Measurements from ENCODE around the gene NAIF1. TPM values are rescaled to one million over a fixed set of nuclear protein-coding genes. Genes with fewer than 3 reads are reported as not detected.

The NAIF1 gene
- total RNA-seq, 1 donor = 10.8 TPM

GRCh38 chr9:128022886-128023285, 44.2 kb downstream of the NAIF1 start:
- no peak for TF ChIP-seq CTCF (IDR thresholded peaks at IDR 0.05; ENCODE audit: insufficient read depth, low read depth, low read length)
- H3K4me3 ChIP-seq (ENCODE audit: low read depth, low read length) = no peak overlapping the region
- no peak for DNase-seq (ENCODE audit: low read depth)

- no peak overlapping the region for H3K4me3 ChIP-seq (ENCODE audit: low read depth, low read length)
- DNase-seq (ENCODE audit: low read depth) = no peak
- TF ChIP-seq CTCF (IDR thresholded peaks at IDR 0.05; ENCODE audit: insufficient read depth, low read depth, low read length) = no peak
These were observed 46.0 kb downstream of the NAIF1 start for GRCh38 chr9:128021098-128021497.

GRCh38 chr9:128020692-128021091, 46.4 kb downstream of the NAIF1 start:
- TF ChIP-seq CTCF (IDR thresholded peaks at IDR 0.05; ENCODE audit: insufficient read depth, low read depth, low read length) = peak; percentile 35
- DNase-seq (ENCODE audit: low read depth) = no peak

GRCh38 chr9:128015696-128016095, 51.4 kb downstream of the NAIF1 start:
- no peak overlapping the region for H3K4me3 ChIP-seq (ENCODE audit: low read depth, low read length)
- no peak for TF ChIP-seq CTCF (IDR thresholded peaks at IDR 0.05; ENCODE audit: insufficient read depth, low read depth, low read length)
- DNase-seq (ENCODE audit: low read depth) = no peak

More at GRCh38 chr9:128020692-128021091, 46.4 kb downstream of the NAIF1 start:
- no peak overlapping the region for H3K4me3 ChIP-seq (ENCODE audit: low read depth, low read length)

Other genes starting within 250 kb of the NAIF1 start
- 25.8 and 30.7 TPM in 2 replicates for gene ENG, start 212.7 kb downstream of the NAIF1 start, total RNA-seq
- 37.1 and 43.8 TPM in 2 replicates for gene AK1, start 189.6 kb downstream of the NAIF1 start, total RNA-seq
- 39.9 and 44.0 TPM in 2 replicates for gene ST6GALNAC6, start 167.7 kb downstream of the NAIF1 start, total RNA-seq
- gene ST6GALNAC4, start 150.3 kb downstream of the NAIF1 start, total RNA-seq = 30.0 and 34.1 TPM in 2 replicates
- gene PIP5KL1, start 136.5 kb downstream of the NAIF1 start, total RNA-seq = 2.6 and 3.5 TPM in 2 replicates
- gene DPM2, start 129.5 kb downstream of the NAIF1 start, total RNA-seq = 11.2 and 11.9 TPM in 2 replicates
- gene EEIG1, start 86.3 kb downstream of the NAIF1 start, total RNA-seq = 15.5 and 16.4 TPM in 2 replicates
- 36.1 and 47.5 TPM in 2 replicates for gene SLC25A25, start 912 bp upstream of the NAIF1 start, total RNA-seq
- 43.6 and 58.6 TPM in 2 replicates for gene PTGES2, start 60.4 kb upstream of the NAIF1 start, total RNA-seq
- gene LCN2, start 82.1 kb upstream of the NAIF1 start, total RNA-seq = not detected in 2 replicates
- 19.4 and 30.3 TPM in 2 replicates for gene BBLN, start 92.9 kb upstream of the NAIF1 start, total RNA-seq
- 34.1 and 35.4 TPM in 2 replicates for gene CIZ1, start 124.3 kb upstream of the NAIF1 start, total RNA-seq
- gene DNM1, start 136.1 kb upstream of the NAIF1 start, total RNA-seq = 15.5 and 36.1 TPM in 2 replicates
- gene GOLGA2, start 208.7 kb upstream of the NAIF1 start, total RNA-seq = 114 and 116 TPM in 2 replicates
- gene SWI5, start 209.0 kb upstream of the NAIF1 start, total RNA-seq = 26.7 and 31.1 TPM in 2 replicates